OCI-LY7 (cell line): ENCODE results near the gene ANKRD13D. TPM values are rescaled to one million over a fixed set of nuclear protein-coding genes. Genes with fewer than 3 reads are reported as not detected.

Source experiments
- BruUV-seq: library from RNA; stranded (reverse); fragments of 400-500 nt; replicated peaks from 2 replicates; lab custom pipeline; 2021; lab: Mats Ljungman, UMichigan
- CTCF ChIA-PET: fragments of 300-600 bp; sonication (Branson Sonifier 250); formaldehyde crosslinking; loops from one replicate; lab custom pipeline; 2022; ENCODE audit warnings: antibody characterized with exemption; ENCODE audit not compliant: unreplicated experiment; lab: Charles Lee
- POLR2A ChIA-PET: fragments of 300-600 bp; sonication (Branson Sonifier 250); formaldehyde crosslinking; loops from one replicate; lab custom pipeline; 2022; ENCODE audit warnings: antibody characterized with exemption; lab: Charles Lee
- DNase-seq: peaks from one replicate; pipeline ENCODE4 v3.0.0-alpha.2; 2015; ENCODE audit warnings: low spot score
- H2AFZ ChIP-seq: fragments of 200-600 bp; sonication (generic), shearing (Covaris generic); 2 replicates; pipeline ENCODE4 v1.6.1; 2014; ENCODE audit warnings: mild to moderate bottlenecking, antibody characterized with exemption, low read length, moderate library complexity
- H3K27ac ChIP-seq: fragments of 200-600 bp; sonication (generic); 2 replicates; pipeline ENCODE4 v1.5.1; 2014; ENCODE audit warnings: mixed run types, low read depth, mild to moderate bottlenecking, moderate library complexity, low read length, inconsistent platforms; ENCODE audit not compliant: poor library complexity, severe bottlenecking
- H3K36me3 ChIP-seq: fragments of 200-600 bp; sonication (generic); 2 replicates; pipeline ENCODE4 v1.6.1; 2014; ENCODE audit warnings: mild to moderate bottlenecking, antibody characterized with exemption, low read length, moderate library complexity, mixed read lengths; ENCODE audit not compliant: insufficient read depth
- H3K4me1 ChIP-seq: fragments of 200-600 bp; sonication (generic); 2 replicates; pipeline ENCODE4 v1.5.1; 2014; ENCODE audit warnings: mild to moderate bottlenecking, low read length; ENCODE audit not compliant: insufficient read depth, poor library complexity, severe bottlenecking
- H3K4me2 ChIP-seq: fragments of 200-600 bp; sonication (generic); 2 replicates; pipeline ENCODE4 v1.6.1; 2014; ENCODE audit warnings: mild to moderate bottlenecking, low read length
- H3K4me3 ChIP-seq: fragments of 200-600 bp; sonication (generic); 2 replicates; pipeline ENCODE4 v1.5.1; 2014; ENCODE audit warnings: mild to moderate bottlenecking, low read depth, low read length; ENCODE audit not compliant: poor library complexity, severe bottlenecking
- H3K79me2 ChIP-seq: fragments of 200-600 bp; sonication (generic); 2 replicates; pipeline ENCODE4 v1.6.1; 2016; ENCODE audit warnings: low read depth, mild to moderate bottlenecking, low read length, moderate library complexity, mixed read lengths; ENCODE audit not compliant: insufficient read depth
- H3K9me2 ChIP-seq: fragments of 200-600 bp; sonication (generic); 2 replicates; pipeline ENCODE4 v1.6.1; 2016; ENCODE audit warnings: mild to moderate bottlenecking, low read length, mixed read lengths; ENCODE audit not compliant: insufficient read depth
- H3K9me3 ChIP-seq: fragments of 200-600 bp; sonication (generic); 2 replicates; pipeline ENCODE4 v1.6.1; 2014; ENCODE audit warnings: mild to moderate bottlenecking, mixed run types, low read length, mixed read lengths
- H4K20me1 ChIP-seq: fragments of 200-600 bp; sonication (generic); 2 replicates; pipeline ENCODE4 v1.6.1; 2014; ENCODE audit warnings: mild to moderate bottlenecking, antibody characterized with exemption, low read length, moderate library complexity, mixed read lengths; ENCODE audit not compliant: insufficient read depth
- EZH2phosphoT487 ChIP-seq: fragments of 200-600 bp; sonication (generic); IDR thresholded peaks from 2 replicates; pipeline ENCODE4 v1.6.1; 2018; ENCODE audit warnings: low read depth, borderline replicate concordance, mild to moderate bottlenecking, mixed run types, antibody characterized with exemption, low read length, moderate library complexity, mixed read lengths
- intact Hi-C: fragments of 100-400 bp; cut with micrococcal nuclease; formaldehyde crosslinking; loops from one replicate; pipeline ENCODE4 v1.10.0; 2022; ENCODE audit not compliant: unreplicated experiment
- total RNA-seq, 2 experiments: library from RNA; depleted of rRNA in 1 of 2; stranded (reverse); fragments of >200 nt in 1 of 2; shearing (Covaris generic) in 1 of 2; gene quantifications; 2 replicates each; pipeline ENCODE4 v1.2.3, GENCODE V29; 2014 to 2022
- TF ChIP-seq, protein P1 (sequence below): fragments of 200-600 bp; sonication (generic); conservative IDR thresholded peaks from 2 replicates; pipeline ENCODE4 v1.5.1; 2014; ENCODE audit warnings: mild to moderate bottlenecking, antibody characterized with exemption, low read length, moderate library complexity, mixed read lengths

ANKRD13D gene
- total RNA-seq, 2 experiments from 2014 or later: 119 to 136 TPM

DNA sequence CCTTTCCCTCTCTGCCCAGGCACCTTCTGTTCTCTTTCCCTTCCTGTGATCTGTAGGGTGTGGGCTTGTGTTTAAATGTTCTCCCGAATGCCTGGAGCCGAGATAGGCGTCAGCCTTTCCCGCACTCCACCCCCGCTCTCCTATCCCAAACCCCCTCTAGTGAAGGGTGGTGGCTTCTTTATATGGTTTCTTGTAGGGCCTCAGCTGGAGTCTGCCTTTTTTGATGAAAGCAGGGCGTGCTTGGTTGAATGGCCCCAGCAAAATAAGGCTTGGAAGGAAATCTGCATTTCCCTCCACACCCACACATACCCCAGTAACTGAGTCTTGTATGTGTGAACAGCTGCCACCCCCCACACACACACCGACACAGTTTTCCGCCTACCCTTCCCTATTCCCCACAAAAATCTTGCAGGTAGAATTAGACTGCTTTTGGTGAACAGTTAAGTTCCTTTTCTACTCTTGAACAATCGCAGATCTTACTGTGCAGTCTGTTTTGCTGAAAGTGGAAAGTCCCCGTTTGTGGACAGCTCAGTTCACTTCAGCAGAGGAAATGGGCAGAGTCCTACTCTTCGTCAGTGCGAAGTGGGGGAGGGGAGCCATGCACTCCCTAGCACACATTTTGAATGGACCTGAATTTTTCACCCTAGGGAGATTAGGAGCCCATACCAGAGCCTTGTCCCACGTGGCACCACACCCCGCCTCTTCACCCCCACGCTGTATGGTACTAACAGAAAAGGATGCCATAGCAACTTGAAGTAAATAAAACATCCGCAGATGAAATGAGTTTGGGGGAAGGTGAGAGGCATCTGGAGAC lies 48.3 kb upstream of the ANKRD13D start:
- peaks cover 23% of the 10 kb centered on the region; the same call in 1 of the 2 replicates for H4K20me1 ChIP-seq
- intact Hi-C loops: loop anchor here (2.0 to 5.0 kb wide), 2 partner anchors 28 to 158 kb away; no protein-coding TSS in a partner anchor
- H2AFZ ChIP-seq: no peak overlapping the region

DNA sequence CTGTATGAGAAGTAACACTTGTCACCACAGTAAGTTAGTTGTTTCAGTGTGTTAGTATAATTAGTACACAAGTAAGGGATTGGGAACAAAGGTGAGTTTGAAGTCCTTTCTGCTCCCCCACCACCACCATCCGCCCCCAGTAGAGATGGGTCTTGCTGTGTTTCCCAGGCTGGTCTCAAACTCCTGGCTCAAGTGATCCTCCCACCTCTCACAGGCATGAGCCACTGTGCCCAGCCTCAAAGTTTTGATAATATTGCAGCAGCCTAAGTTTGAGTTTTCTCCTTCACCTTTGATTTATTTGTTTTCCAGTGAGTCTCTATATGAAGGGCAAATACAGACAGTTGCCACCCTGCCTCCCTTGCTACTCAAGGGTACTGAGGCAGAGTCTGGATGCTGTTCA lies 46.6 kb upstream of the ANKRD13D start:
- intact Hi-C loops: loop anchor here (5.0 kb wide), 1 partner anchor 160 kb away; no protein-coding TSS in a partner anchor
- ChIA-PET CTCF (no interaction called here), POLR2A (no interaction called here)
- peaks cover 32% of the 10 kb centered on the region for H3K4me1 ChIP-seq
- peak overlapping the region; percentile 91 for H3K4me2 ChIP-seq
- TF ChIP-seq, protein P1, sequence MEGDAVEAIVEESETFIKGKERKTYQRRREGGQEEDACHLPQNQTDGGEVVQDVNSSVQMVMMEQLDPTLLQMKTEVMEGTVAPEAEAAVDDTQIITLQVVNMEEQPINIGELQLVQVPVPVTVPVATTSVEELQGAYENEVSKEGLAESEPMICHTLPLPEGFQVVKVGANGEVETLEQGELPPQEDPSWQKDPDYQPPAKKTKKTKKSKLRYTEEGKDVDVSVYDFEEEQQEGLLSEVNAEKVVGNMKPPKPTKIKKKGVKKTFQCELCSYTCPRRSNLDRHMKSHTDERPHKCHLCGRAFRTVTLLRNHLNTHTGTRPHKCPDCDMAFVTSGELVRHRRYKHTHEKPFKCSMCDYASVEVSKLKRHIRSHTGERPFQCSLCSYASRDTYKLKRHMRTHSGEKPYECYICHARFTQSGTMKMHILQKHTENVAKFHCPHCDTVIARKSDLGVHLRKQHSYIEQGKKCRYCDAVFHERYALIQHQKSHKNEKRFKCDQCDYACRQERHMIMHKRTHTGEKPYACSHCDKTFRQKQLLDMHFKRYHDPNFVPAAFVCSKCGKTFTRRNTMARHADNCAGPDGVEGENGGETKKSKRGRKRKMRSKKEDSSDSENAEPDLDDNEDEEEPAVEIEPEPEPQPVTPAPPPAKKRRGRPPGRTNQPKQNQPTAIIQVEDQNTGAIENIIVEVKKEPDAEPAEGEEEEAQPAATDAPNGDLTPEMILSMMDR: no peak
- H3K9me2 ChIP-seq: no peaks in the 10 kb centered on the region
- BruUV-seq: no TSS peak
- H3K79me2 ChIP-seq: peaks cover 45% of the 10 kb centered on the region
- no peak for DNase-seq
- H3K27ac ChIP-seq: no peak overlapping the region
- no peak overlapping the region for H2AFZ ChIP-seq
- H3K9me3 ChIP-seq: no peaks in the 10 kb centered on the region
- H3K4me3 ChIP-seq: peak overlapping the region; percentile 80
- peaks cover 68% of the 10 kb centered on the region for H3K36me3 ChIP-seq
- H4K20me1 ChIP-seq: peaks cover 23% of the 10 kb centered on the region; the same call in 1 of the 2 replicates

More for the DNA sequence above, 48.3 kb upstream of the ANKRD13D start:
- ChIA-PET POLR2A (interaction anchor here (0.5 to 1.4 kb wide), 3 partner anchors 13 to 230 kb away, joined by 3 to 6 read pairs (median 6); no protein-coding TSS in a partner anchor), CTCF (no interaction called here)
- peak overlapping the region; percentile 72 for H3K27ac ChIP-seq
- peak; percentile 70 for DNase-seq
- no TSS peak for BruUV-seq
- no peak for TF ChIP-seq EZH2phosphoT487
- TF ChIP-seq, protein P1: no peak
- peak overlapping the region; percentile 91 for H3K4me2 ChIP-seq
- peaks cover 32% of the 10 kb centered on the region for H3K4me1 ChIP-seq
- peak overlapping the region; percentile 80 for H3K4me3 ChIP-seq
- no peaks in the 10 kb centered on the region for H3K9me2 ChIP-seq
- H3K36me3 ChIP-seq: peaks cover 54% of the 10 kb centered on the region
- H3K9me3 ChIP-seq: no peaks in the 10 kb centered on the region
- H3K79me2 ChIP-seq: peaks cover 45% of the 10 kb centered on the region

DNA sequence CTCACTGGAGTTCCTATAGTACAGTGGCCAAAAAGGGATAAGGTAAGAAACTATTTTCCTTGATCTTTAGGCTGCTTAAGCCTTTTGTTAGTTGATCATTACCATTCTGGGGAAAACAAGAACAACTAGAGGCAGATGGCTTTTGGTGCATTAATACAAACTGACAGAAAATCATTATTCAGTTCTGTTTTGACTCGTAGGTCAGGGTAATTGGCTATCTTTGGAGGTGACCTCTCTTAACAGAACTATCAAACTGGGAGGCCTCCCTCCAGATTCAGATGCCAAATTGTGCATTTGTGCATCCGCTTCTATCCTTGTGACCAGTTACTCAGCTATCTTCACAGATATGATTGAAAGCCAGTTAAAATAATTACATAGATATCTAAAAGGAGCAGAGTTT lies 46.1 kb upstream of the ANKRD13D start:
- ChIA-PET CTCF (no interaction called here), POLR2A (no interaction called here)
- intact Hi-C loops: loop anchor here (5.0 kb wide), 1 partner anchor 161 kb away; no protein-coding TSS in a partner anchor
- peak overlapping the region; percentile 91 for H3K4me2 ChIP-seq
- DNase-seq: no peak
- H3K36me3 ChIP-seq: peaks cover 73% of the 10 kb centered on the region
- H3K9me2 ChIP-seq: no peaks in the 10 kb centered on the region
- H4K20me1 ChIP-seq: peaks cover 23% of the 10 kb centered on the region; the same call in 1 of the 2 replicates
- H3K27ac ChIP-seq: no peak overlapping the region
- TF ChIP-seq, protein P1: no peak
- TF ChIP-seq EZH2phosphoT487: no peak
- H3K4me3 ChIP-seq: peak overlapping the region; percentile 80
- H3K4me1 ChIP-seq: peaks cover 31% of the 10 kb centered on the region
- H2AFZ ChIP-seq: no peak overlapping the region
- H3K9me3 ChIP-seq: no peaks in the 10 kb centered on the region
- no TSS peak for BruUV-seq
- peaks cover 45% of the 10 kb centered on the region for H3K79me2 ChIP-seq
